AG04449 (cell line): ENCODE measurements around the gene SYNPR.

Experiments
- CTCF ChIA-PET: fragments of 350-600 bp; formaldehyde crosslinking; extraction: SDS; loops from one replicate; lab custom pipeline; 2021; ENCODE audit warnings: antibody characterized with exemption; lab: Yijun Ruan, JAX
- POLR2A ChIA-PET: fragments of 400-600, 350-600 bp; formaldehyde crosslinking; extraction: SDS; loops from one replicate; lab custom pipeline; 2020; ENCODE audit warnings: antibody characterized with exemption, inconsistent platforms; lab: Yijun Ruan, JAX
- DNase-seq: peaks from one replicate; pipeline ENCODE4 v3.0.0-alpha.2; 2010; ENCODE audit warnings: low read depth, low spot score
- H3K4me3 ChIP-seq: 2 replicates; pipeline ENCODE4 v1.5.1; 2011; ENCODE audit warnings: low read depth, mild to moderate bottlenecking, control low read depth, low read length
- CTCF ChIP-seq: IDR thresholded peaks from one replicate; pipeline ENCODE4 v1.5.1; 2011; ENCODE audit warnings: mild to moderate bottlenecking, moderate library complexity, low read length, control low read depth, inconsistent platforms; ENCODE audit not compliant: insufficient read depth; ENCODE audit errors: missing control alignments

The SYNPR gene

GRCh38 chr3:63264716-63265115, 13.4 kb upstream of the SYNPR start:
- H3K4me3 ChIP-seq, result no peak overlapping the region
- TF ChIP-seq CTCF, result no peak
- DNase-seq, result no peak
- ChIA-PET POLR2A (no interaction called here), CTCF (no interaction called here)

GRCh38 chr3:63274359-63274758, 3.7 kb upstream of the SYNPR start:
- ChIA-PET CTCF (no interaction called here), POLR2A (no interaction called here)
- TF ChIP-seq CTCF, result no peak
- H3K4me3 ChIP-seq, result no peak overlapping the region
- DNase-seq, result no peak

GRCh38 chr3:63279005-63279841, 1.1 kb downstream of the SYNPR start:
- no peak for DNase-seq
- POLR2A ChIA-PET, result no interaction called here
- no peak overlapping the region for H3K4me3 ChIP-seq
- TF ChIP-seq CTCF, result no peak
- CTCF ChIA-PET, result no interaction called here

- CTCF ChIA-PET, result no interaction called here
- POLR2A ChIA-PET, result no interaction called here
- no peak overlapping the region for H3K4me3 ChIP-seq
- DNase-seq, result no peak
- no peak for TF ChIP-seq CTCF
These were observed 9.5 kb downstream of the SYNPR start for GRCh38 chr3:63287610-63288009.

- H3K4me3 ChIP-seq, result no peak overlapping the region
- no peak for TF ChIP-seq CTCF
- ChIA-PET CTCF (no interaction called here), POLR2A (no interaction called here)
- DNase-seq, result no peak
These were observed 12.6 kb downstream of the SYNPR start for GRCh38 chr3:63290686-63291085.

GRCh38 chr3:63294332-63294731, 16.2 kb downstream of the SYNPR start:
- ChIA-PET CTCF (no interaction called here), POLR2A (no interaction called here)
- DNase-seq, result no peak
- no peak overlapping the region for H3K4me3 ChIP-seq
- TF ChIP-seq CTCF, result no peak
